K562 (cell line): ENCODE measurements around the gene CSAD. TPM values are rescaled to one million over a fixed set of nuclear protein-coding genes. Genes with fewer than 3 reads are reported as not detected.

Experiments
- CHD2 ChIP-seq: IDR thresholded peaks from 2 replicates; pipeline ENCODE4 v1.6.1; 2011; ENCODE audit warnings: low read depth, low read length
- CTBP1 ChIP-seq: fragments of 450-650 bp; IDR thresholded peaks from 2 replicates; pipeline ENCODE4 v1.6.1; 2016; ENCODE audit warnings: borderline replicate concordance
- DPF2 ChIP-seq: fragments of 450-650 bp; IDR thresholded peaks from 2 replicates; pipeline ENCODE4 v1.6.1; 2016
- EP400 ChIP-seq: fragments of 450-650 bp; IDR thresholded peaks from 2 replicates; pipeline ENCODE4 v1.6.1; 2017; ENCODE audit warnings: antibody characterized with exemption, mild to moderate bottlenecking, moderate library complexity
- GTF2A2 ChIP-seq: IDR thresholded peaks from 2 replicates; pipeline ENCODE4 v1.6.1; 2016; ENCODE audit warnings: mild to moderate bottlenecking, missing genetic modification characterization, missing compliant biosample characterization
- JUNB ChIP-seq: fragments of 450-650 bp; formaldehyde crosslinking; conservative IDR thresholded peaks from 2 replicates; pipeline ENCODE4 v1.4.0; 2020; ENCODE audit warnings: mild to moderate bottlenecking
- MCM2 ChIP-seq: fragments of 450-650 bp; IDR thresholded peaks from 2 replicates; pipeline ENCODE4 v1.6.1; 2017; ENCODE audit warnings: low read depth, mild to moderate bottlenecking
- NCOA4 ChIP-seq: fragments of 450-650 bp; IDR thresholded peaks from 2 replicates; pipeline ENCODE4 v1.6.1; 2018; ENCODE audit warnings: mild to moderate bottlenecking; ENCODE audit not compliant: partially characterized antibody
- POLR2B ChIP-seq: fragments of 450-650 bp; IDR thresholded peaks from 2 replicates; pipeline ENCODE4 v1.6.1; 2018; ENCODE audit warnings: low read depth; ENCODE audit not compliant: partially characterized antibody
- SMAD4 ChIP-seq: fragments of 250-450 bp; sonication (Bioruptor Pico); conservative IDR thresholded peaks from 2 replicates; pipeline ENCODE4 v1.8.0; 2021; ENCODE audit warnings: inconsistent platforms, mild to moderate bottlenecking, moderate library complexity
- TRIM24 ChIP-seq, 2 experiments: fragments of 450-650 bp; IDR thresholded peaks; 2 replicates each; pipeline ENCODE4 v1.6.1; 2016
- ZFPM2 ChIP-seq: fragments of 250-450 bp; sonication (Bioruptor Pico); IDR thresholded peaks from 2 replicates; pipeline ENCODE4 v1.5.1; 2022; ENCODE audit warnings: mild to moderate bottlenecking
- ZNF212 ChIP-seq: fragments of 450-650 bp; formaldehyde crosslinking; IDR thresholded peaks from 2 replicates; pipeline ENCODE4 v1.4.0; 2020; ENCODE audit warnings: mild to moderate bottlenecking
- ZNF24 ChIP-seq: fragments of 450-650 bp; IDR thresholded peaks from 2 replicates; pipeline ENCODE4 v1.6.1; 2016
- ZNF354B ChIP-seq: fragments of 250-450 bp; sonication (Bioruptor Pico); IDR thresholded peaks from 2 replicates; pipeline ENCODE4 v1.4.0; 2020
- ZNF584 ChIP-seq: fragments of 200-800 bp; sonication (Bioruptor generic); IDR thresholded peaks from 2 replicates; pipeline ENCODE4 v1.6.1; 2016; ENCODE audit warnings: low read depth, mild to moderate bottlenecking, missing genetic modification characterization, missing compliant biosample characterization
- ZNF644 ChIP-seq: fragments of 200-800 bp; sonication (Bioruptor generic); IDR thresholded peaks from 2 replicates; pipeline ENCODE4 v1.6.1; 2016; ENCODE audit warnings: low read depth, missing genetic modification characterization, missing compliant biosample characterization
- polyA plus RNA-seq, 8 experiments: library from polyadenylated mRNA; depleted of rRNA in 4 of 8; stranded (reverse) in 5 of 8; unstranded in 3 of 8; fragments of >200 nt; fragmentation: Nextera tagmentation in 2 of 8; fragmentation: Illumina TruSeq in 1 of 8; extraction: Ambion mirVana in 2 of 8; extraction: Trizol in 1 of 8; gene quantifications; 2 replicates each; pipeline versions ENCODE4 v1.2.1 to v1.2.3, GENCODE V29; 2011 to 2014; ENCODE audit warnings: inconsistent platforms in 1 of 8, missing spikeins in 1 of 8
- total RNA-seq, 7 experiments: library from RNA; depleted of rRNA in 6 of 7; stranded (reverse); fragments of >200 nt in 6 of 7; fragmentation: Illumina TruSeq in 2 of 7; extraction: Trizol in 2 of 7; gene quantifications; 2 replicates each; pipeline versions ENCODE4 v1.2.1 to v1.2.3, GENCODE V29; 2011 to 2021; ENCODE audit warnings: low replicate concordance in 1 of 7
- TF ChIP-seq, protein P1 (sequence below), 2 experiments: fragments of 450-650 bp; conservative IDR thresholded peaks; 2 replicates each; pipeline ENCODE4 v1.6.1; 2017; ENCODE audit warnings: mild to moderate bottlenecking in 2 of 2, moderate library complexity in 2 of 2
- TF ChIP-seq, protein P2 (sequence below): fragments of 450-650 bp; conservative IDR thresholded peaks from 2 replicates; pipeline ENCODE4 v1.6.1; 2016; ENCODE audit warnings: missing genetic modification characterization, low read depth, mild to moderate bottlenecking, control low read depth, missing compliant biosample characterization
- TF ChIP-seq, protein P3 (sequence below): conservative IDR thresholded peaks from 2 replicates; pipeline ENCODE4 v1.6.1; 2011; ENCODE audit warnings: low read depth, mild to moderate bottlenecking, low read length; ENCODE audit not compliant: control insufficient read depth
- TF ChIP-seq, protein P4 (sequence below): IDR thresholded peaks from 2 replicates; pipeline ENCODE4 v1.6.1; 2014; ENCODE audit warnings: antibody characterized with exemption
- TF ChIP-seq, protein P5 (sequence below): fragments of 450-650 bp; formaldehyde crosslinking; IDR thresholded peaks from 2 replicates; pipeline ENCODE4 v1.4.0; 2022; ENCODE audit warnings: mild to moderate bottlenecking, moderate library complexity
- TF ChIP-seq, protein P6 (sequence below): fragments of 450-650 bp; formaldehyde crosslinking; IDR thresholded peaks from 2 replicates; pipeline ENCODE4 v1.4.0; 2020; ENCODE audit warnings: mild to moderate bottlenecking, moderate library complexity

CSAD gene
- total and polyA plus RNA-seq, 9 of the 15 experiments (the other 6 are each of a cell fraction or from before 2014, with no cell fraction given): 1.8 to 19.6 (median 8.1) TPM

DNA sequence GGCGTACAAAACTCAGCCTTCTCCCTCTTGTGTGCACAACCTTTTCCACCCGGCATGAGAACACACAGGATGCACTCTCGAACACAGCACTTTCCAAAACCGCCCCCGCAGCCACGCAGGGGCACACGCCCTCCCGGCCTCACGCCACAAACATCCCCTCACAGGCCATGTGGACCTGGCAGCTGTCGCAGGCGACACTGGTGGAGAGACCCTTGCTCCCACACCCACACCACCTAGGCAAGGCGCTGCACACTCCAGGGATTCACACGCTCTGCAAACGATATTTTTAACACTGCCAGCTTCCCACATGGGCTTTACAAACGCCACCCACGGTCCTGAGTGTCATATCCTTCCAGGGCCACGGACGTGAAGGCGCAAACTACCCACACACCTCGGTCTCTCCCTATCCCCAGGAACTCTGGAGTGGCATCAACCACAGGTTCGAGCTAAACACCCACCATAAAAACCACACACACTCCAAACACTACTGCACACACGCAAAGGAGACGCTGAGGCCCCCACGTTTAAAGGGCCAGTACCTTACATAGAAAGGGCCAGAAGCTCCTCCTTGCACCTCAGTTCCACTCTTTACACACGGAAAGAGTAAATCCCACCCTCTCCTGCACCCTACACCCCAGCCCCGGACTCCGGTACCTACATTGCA is 38.7 kb upstream of the CSAD start (continued):
- TF ChIP-seq ZNF212 (CRISPR knock-in tag) (no peak), ZFPM2 (CRISPR knock-in tag) (no peak), POLR2B (no peak), GTF2A2 (tag) (no peak), CTBP1 (no peak), TRIM24 (IDR thresholded peaks at IDR 0.05) (no peak), ZNF644 (tag) (no peak), MCM2 (no peak), ZNF584 (CRISPR knock-in tag) (no peak), CHD2 (no peak), DPF2 (peak; percentile 34; the same call in 1 of the 2 replicates), ZNF354B (CRISPR knock-in tag) (no peak), ZNF24 (no peak), JUNB (no peak), EP400 (peak; percentile 59; the same call in 1 of the 2 replicates), NCOA4 (no peak), SMAD4 (CRISPR knock-in tag) (no peak)
- TF ChIP-seq, protein P1, sequence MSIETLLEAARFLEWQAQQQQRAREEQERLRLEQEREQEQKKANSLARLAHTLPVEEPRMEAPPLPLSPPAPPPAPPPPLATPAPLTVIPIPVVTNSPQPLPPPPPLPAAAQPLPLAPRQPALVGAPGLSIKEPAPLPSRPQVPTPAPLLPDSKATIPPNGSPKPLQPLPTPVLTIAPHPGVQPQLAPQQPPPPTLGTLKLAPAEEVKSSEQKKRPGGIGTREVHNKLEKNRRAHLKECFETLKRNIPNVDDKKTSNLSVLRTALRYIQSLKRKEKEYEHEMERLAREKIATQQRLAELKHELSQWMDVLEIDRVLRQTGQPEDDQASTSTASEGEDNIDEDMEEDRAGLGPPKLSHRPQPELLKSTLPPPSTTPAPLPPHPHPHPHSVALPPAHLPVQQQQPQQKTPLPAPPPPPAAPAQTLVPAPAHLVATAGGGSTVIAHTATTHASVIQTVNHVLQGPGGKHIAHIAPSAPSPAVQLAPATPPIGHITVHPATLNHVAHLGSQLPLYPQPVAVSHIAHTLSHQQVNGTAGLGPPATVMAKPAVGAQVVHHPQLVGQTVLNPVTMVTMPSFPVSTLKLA (conservative IDR thresholded peaks at IDR 0.05): peak; percentile 49 to 75
- TF ChIP-seq, protein P2, sequence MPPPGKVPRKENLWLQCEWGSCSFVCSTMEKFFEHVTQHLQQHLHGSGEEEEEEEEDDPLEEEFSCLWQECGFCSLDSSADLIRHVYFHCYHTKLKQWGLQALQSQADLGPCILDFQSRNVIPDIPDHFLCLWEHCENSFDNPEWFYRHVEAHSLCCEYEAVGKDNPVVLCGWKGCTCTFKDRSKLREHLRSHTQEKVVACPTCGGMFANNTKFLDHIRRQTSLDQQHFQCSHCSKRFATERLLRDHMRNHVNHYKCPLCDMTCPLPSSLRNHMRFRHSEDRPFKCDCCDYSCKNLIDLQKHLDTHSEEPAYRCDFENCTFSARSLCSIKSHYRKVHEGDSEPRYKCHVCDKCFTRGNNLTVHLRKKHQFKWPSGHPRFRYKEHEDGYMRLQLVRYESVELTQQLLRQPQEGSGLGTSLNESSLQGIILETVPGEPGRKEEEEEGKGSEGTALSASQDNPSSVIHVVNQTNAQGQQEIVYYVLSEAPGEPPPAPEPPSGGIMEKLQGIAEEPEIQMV: no peak
- TF ChIP-seq, protein P3, sequence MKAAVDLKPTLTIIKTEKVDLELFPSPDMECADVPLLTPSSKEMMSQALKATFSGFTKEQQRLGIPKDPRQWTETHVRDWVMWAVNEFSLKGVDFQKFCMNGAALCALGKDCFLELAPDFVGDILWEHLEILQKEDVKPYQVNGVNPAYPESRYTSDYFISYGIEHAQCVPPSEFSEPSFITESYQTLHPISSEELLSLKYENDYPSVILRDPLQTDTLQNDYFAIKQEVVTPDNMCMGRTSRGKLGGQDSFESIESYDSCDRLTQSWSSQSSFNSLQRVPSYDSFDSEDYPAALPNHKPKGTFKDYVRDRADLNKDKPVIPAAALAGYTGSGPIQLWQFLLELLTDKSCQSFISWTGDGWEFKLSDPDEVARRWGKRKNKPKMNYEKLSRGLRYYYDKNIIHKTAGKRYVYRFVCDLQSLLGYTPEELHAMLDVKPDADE: no peak
- TF ChIP-seq, protein P4, sequence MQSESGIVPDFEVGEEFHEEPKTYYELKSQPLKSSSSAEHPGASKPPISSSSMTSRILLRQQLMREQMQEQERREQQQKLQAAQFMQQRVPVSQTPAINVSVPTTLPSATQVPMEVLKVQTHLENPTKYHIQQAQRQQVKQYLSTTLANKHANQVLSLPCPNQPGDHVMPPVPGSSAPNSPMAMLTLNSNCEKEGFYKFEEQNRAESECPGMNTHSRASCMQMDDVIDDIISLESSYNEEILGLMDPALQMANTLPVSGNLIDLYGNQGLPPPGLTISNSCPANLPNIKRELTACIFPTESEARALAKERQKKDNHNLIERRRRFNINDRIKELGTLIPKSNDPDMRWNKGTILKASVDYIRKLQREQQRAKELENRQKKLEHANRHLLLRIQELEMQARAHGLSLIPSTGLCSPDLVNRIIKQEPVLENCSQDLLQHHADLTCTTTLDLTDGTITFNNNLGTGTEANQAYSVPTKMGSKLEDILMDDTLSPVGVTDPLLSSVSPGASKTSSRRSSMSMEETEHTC: no peak
- TF ChIP-seq, protein P5, sequence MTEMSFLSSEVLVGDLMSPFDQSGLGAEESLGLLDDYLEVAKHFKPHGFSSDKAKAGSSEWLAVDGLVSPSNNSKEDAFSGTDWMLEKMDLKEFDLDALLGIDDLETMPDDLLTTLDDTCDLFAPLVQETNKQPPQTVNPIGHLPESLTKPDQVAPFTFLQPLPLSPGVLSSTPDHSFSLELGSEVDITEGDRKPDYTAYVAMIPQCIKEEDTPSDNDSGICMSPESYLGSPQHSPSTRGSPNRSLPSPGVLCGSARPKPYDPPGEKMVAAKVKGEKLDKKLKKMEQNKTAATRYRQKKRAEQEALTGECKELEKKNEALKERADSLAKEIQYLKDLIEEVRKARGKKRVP (CRISPR knock-in tag): no peak
- TF ChIP-seq, protein P6, sequence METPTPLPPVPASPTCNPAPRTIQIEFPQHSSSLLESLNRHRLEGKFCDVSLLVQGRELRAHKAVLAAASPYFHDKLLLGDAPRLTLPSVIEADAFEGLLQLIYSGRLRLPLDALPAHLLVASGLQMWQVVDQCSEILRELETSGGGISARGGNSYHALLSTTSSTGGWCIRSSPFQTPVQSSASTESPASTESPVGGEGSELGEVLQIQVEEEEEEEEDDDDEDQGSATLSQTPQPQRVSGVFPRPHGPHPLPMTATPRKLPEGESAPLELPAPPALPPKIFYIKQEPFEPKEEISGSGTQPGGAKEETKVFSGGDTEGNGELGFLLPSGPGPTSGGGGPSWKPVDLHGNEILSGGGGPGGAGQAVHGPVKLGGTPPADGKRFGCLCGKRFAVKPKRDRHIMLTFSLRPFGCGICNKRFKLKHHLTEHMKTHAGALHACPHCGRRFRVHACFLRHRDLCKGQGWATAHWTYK (CRISPR knock-in tag): no peak
